HepG2 (cell line): Measurements from ENCODE around the gene HOMEZ. TPM values are rescaled to one million over a fixed set of nuclear protein-coding genes. Genes with fewer than 3 reads are reported as not detected.

Experiments
- ADNP ChIP-seq: sonication (generic); formaldehyde crosslinking; IDR thresholded peaks from 2 replicates; pipeline ENCODE4 v1.4.0; 2020; ENCODE audit warnings: missing genetic modification reagents
- CCAR2 ChIP-seq: fragments of 200-400 bp; formaldehyde crosslinking; optimal IDR thresholded peaks from 2 replicates; pipeline ENCODE3; 2018; ENCODE audit warnings: low read depth, mild to moderate bottlenecking, low read length, moderate library complexity
- GABPB1 ChIP-seq: IDR thresholded peaks from 2 replicates; pipeline ENCODE4 v1.6.1; 2016; ENCODE audit warnings: mild to moderate bottlenecking, missing genetic modification reagents, moderate library complexity, missing compliant biosample characterization
- HDAC2 ChIP-seq: sonication (generic); formaldehyde crosslinking; IDR thresholded peaks from 2 replicates; pipeline ENCODE4 v1.4.0; 2020; ENCODE audit warnings: missing genetic modification reagents
- KDM2A ChIP-seq: sonication (generic); formaldehyde crosslinking; IDR thresholded peaks from 2 replicates; pipeline ENCODE4 v1.4.0; 2020; ENCODE audit warnings: low read depth, missing genetic modification reagents, borderline replicate concordance
- NFYB ChIP-seq: sonication (generic); formaldehyde crosslinking; IDR thresholded peaks from 2 replicates; pipeline ENCODE4 v1.4.0; 2020; ENCODE audit warnings: missing genetic modification reagents
- NFYC ChIP-seq: IDR thresholded peaks from 2 replicates; pipeline ENCODE4 v1.6.1; 2016; ENCODE audit warnings: missing genetic modification reagents, missing compliant biosample characterization
- NR3C1 ChIP-seq: sonication (generic); formaldehyde crosslinking; IDR thresholded peaks from 2 replicates; pipeline ENCODE4 v1.4.0; 2020; ENCODE audit warnings: missing genetic modification reagents
- POLR2G ChIP-seq: fragments of 200-400 bp; formaldehyde crosslinking; IDR thresholded peaks from 2 replicates; pipeline ENCODE4 v1.6.1; 2018; ENCODE audit warnings: mild to moderate bottlenecking, low read depth, low read length, moderate library complexity
- SMAD9 ChIP-seq: sonication (generic); formaldehyde crosslinking; IDR thresholded peaks from 2 replicates; pipeline ENCODE4 v1.5.1; 2020; ENCODE audit warnings: mild to moderate bottlenecking, missing genetic modification reagents
- TOPORS ChIP-seq: sonication (generic); formaldehyde crosslinking; IDR thresholded peaks from 2 replicates; pipeline ENCODE4 v1.8.0; 2023; ENCODE audit warnings: mild to moderate bottlenecking, missing genetic modification reagents
- ZBTB3 ChIP-seq: sonication (generic); formaldehyde crosslinking; IDR thresholded peaks from 2 replicates; pipeline ENCODE4 v1.4.0; 2020; ENCODE audit warnings: low read depth, mild to moderate bottlenecking, moderate library complexity, missing genetic modification reagents, borderline replicate concordance
- ZFP62 ChIP-seq: sonication (generic); formaldehyde crosslinking; IDR thresholded peaks from 2 replicates; pipeline ENCODE4 v1.4.0; 2020; ENCODE audit warnings: missing genetic modification reagents
- ZNF510 ChIP-seq: sonication (generic); formaldehyde crosslinking; IDR thresholded peaks from 2 replicates; pipeline ENCODE4 v1.4.0; 2020; ENCODE audit warnings: low read depth, mild to moderate bottlenecking, missing genetic modification reagents
- ZNF605 ChIP-seq: sonication (generic); formaldehyde crosslinking; IDR thresholded peaks from 2 replicates; pipeline ENCODE4 v1.8.0; 2022; ENCODE audit warnings: mild to moderate bottlenecking, missing genetic modification reagents
- ZNF615 ChIP-seq: sonication (generic); formaldehyde crosslinking; IDR thresholded peaks from 2 replicates; pipeline ENCODE4 v1.5.0; 2020; ENCODE audit warnings: mild to moderate bottlenecking, missing genetic modification reagents, borderline replicate concordance
- ZNF644 ChIP-seq: IDR thresholded peaks from 2 replicates; pipeline ENCODE4 v1.6.1; 2016; ENCODE audit warnings: low read depth
- ZNF709 ChIP-seq: sonication (generic); formaldehyde crosslinking; IDR thresholded peaks from 2 replicates; pipeline ENCODE4 v1.5.0; 2020; ENCODE audit warnings: mild to moderate bottlenecking, missing genetic modification reagents
- ZNF788 ChIP-seq: sonication (generic); formaldehyde crosslinking; IDR thresholded peaks from 2 replicates; pipeline ENCODE4 v1.5.0; 2020; ENCODE audit warnings: mild to moderate bottlenecking, missing genetic modification reagents, borderline replicate concordance
- polyA plus RNA-seq, 8 experiments: library from polyadenylated mRNA; depleted of rRNA in 3 of 8; stranded (reverse) in 7 of 8; unstranded in 1 of 8; fragments of >200 nt; fragmentation: Illumina TruSeq in 4 of 8; extraction: Trizol in 4 of 8; gene quantifications; 2 replicates each; pipeline versions ENCODE4 v1.2.1 to v1.2.3, GENCODE V29; 2011 to 2016; ENCODE audit warnings: low read depth in 4 of 8, missing spikeins in 1 of 8, mixed read lengths in 1 of 8; ENCODE audit not compliant: insufficient read depth in 1 of 8
- total RNA-seq, 5 experiments: library from RNA; depleted of rRNA; stranded (reverse); fragments of >200 nt; fragmentation: Illumina TruSeq; extraction: Trizol; gene quantifications; 2 replicates each; pipeline ENCODE4 v1.2.3, GENCODE V29; 2016; ENCODE audit warnings: low read depth in 1 of 5
- TF ChIP-seq, protein P1 (sequence below): IDR thresholded peaks from 2 replicates; pipeline ENCODE4 v1.6.1; 2016; ENCODE audit warnings: missing compliant biosample characterization, missing genetic modification reagents, borderline replicate concordance
- TF ChIP-seq, protein P2 (sequence below): sonication (generic); formaldehyde crosslinking; IDR thresholded peaks from 2 replicates; pipeline ENCODE4 v1.5.0; 2020; ENCODE audit warnings: missing genetic modification reagents
- TF ChIP-seq, protein P3 (sequence below), 2 experiments: sonication (generic) in 1 of 2; formaldehyde crosslinking in 1 of 2; IDR thresholded peaks; 2 replicates each; pipeline versions ENCODE4 v1.4.0 to v1.6.1; 2018 to 2020; ENCODE audit warnings: missing genetic modification reagents in 2 of 2, borderline replicate concordance in 1 of 2, low read depth in 1 of 2, mild to moderate bottlenecking in 1 of 2, missing biosample characterization in 1 of 2
- TF ChIP-seq, protein P4 (sequence below): sonication (generic); formaldehyde crosslinking; IDR thresholded peaks from 2 replicates; pipeline ENCODE4 v1.4.0; 2020; ENCODE audit warnings: missing genetic modification reagents

HOMEZ gene
- total and polyA plus RNA-seq, 2 of the 13 experiments (the other 11 are each of a cell fraction or from before 2014, with no cell fraction given), result 14.5 to 31.8 TPM

DNA sequence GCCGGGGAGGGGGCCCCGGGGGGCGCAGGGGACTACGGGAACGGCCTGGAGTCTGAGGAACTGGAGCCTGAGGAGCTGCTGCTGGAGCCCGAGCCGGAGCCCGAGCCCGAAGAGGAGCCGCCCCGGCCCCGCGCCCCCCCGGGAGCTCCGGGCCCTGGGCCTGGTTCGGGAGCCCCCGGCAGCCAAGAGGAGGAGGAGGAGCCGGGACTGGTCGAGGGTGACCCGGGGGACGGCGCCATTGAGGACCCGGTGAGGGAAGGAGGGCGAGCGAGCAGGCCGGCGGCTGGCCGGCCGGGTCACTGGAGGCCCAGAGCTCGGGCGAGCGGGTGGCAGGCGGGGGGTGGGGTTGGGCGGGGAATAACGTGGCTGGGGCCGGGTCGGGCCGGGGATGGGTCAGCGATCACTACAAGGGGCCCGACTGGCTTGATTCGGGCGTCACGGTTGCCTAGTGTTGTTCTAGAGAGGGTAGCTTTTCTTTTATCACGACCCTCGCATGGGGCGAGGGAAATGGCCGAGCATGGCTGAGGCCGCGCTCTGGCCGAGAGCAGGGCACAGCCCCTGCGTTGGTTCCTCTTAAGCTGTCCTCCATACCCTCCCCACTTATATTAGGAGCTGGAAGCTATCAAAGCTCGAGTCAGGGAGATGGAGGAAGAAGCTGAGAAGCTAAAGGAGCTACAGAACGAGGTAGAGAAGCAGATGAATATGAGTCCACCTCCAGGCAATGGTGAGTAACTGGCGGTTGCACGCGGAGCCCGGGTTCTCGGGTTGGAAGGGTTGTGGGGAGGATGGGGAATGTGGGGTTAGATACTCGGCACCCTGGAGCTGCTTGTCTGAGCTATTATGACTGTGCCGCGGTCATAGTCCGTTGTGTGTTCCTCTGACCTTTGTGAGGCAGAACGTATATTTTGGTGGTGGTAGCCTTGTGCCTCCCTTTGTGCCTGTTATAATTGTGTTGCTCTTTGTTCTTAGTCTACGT is 35.9 kb upstream of the HOMEZ start (continued):
- TF ChIP-seq, protein P1, sequence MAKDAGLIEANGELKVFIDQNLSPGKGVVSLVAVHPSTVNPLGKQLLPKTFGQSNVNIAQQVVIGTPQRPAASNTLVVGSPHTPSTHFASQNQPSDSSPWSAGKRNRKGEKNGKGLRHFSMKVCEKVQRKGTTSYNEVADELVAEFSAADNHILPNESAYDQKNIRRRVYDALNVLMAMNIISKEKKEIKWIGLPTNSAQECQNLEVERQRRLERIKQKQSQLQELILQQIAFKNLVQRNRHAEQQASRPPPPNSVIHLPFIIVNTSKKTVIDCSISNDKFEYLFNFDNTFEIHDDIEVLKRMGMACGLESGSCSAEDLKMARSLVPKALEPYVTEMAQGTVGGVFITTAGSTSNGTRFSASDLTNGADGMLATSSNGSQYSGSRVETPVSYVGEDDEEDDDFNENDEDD (CRISPR knock-in tag), result peak; percentile 52; the same call in 1 of the 2 replicates
- TF ChIP-seq NFYC (CRISPR knock-in tag), result peak; percentile 42; the same call in 1 of the 2 replicates
- TF ChIP-seq TOPORS, result no peak
- TF ChIP-seq ZBTB3 (CRISPR knock-in tag), result no peak
- TF ChIP-seq, protein P2, sequence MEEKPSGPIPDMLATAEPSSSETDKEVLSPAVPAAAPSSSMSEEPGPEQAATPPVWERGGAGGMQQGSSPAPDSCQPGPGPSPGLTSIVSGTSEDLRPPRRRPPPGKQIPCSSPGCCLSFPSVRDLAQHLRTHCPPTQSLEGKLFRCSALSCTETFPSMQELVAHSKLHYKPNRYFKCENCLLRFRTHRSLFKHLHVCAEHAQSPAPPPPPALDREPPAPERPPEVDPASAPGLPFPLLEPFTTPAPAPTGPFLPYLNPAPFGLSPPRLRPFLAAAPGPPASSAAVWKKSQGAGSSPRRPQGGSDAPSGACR (CRISPR knock-in tag), result peak; percentile 86
- TF ChIP-seq ZNF615 (CRISPR knock-in tag), result peak; percentile 32; the same call in 1 of the 2 replicates
- TF ChIP-seq, protein P3, sequence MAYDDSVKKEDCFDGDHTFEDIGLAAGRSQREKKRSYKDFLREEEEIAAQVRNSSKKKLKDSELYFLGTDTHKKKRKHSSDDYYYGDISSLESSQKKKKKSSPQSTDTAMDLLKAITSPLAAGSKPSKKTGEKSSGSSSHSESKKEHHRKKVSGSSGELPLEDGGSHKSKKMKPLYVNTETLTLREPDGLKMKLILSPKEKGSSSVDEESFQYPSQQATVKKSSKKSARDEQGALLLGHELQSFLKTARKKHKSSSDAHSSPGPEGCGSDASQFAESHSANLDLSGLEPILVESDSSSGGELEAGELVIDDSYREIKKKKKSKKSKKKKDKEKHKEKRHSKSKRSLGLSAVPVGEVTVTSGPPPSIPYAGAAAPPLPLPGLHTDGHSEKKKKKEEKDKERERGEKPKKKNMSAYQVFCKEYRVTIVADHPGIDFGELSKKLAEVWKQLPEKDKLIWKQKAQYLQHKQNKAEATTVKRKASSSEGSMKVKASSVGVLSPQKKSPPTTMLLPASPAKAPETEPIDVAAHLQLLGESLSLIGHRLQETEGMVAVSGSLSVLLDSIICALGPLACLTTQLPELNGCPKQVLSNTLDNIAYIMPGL (CRISPR knock-in tag; IDR thresholded peaks at IDR 0.05; ENCODE audit: borderline replicate concordance in 1 of 2, low read depth in 1 of 2), result peak; percentile 55 to 66; a peak in 3 of 4 replicates
- TF ChIP-seq POLR2G, result peak; percentile 85
- TF ChIP-seq ZNF709 (CRISPR knock-in tag), result peak; percentile 72
- peak; percentile 16; the same call in 1 of the 2 replicates for TF ChIP-seq ZNF644
- TF ChIP-seq SMAD9 (CRISPR knock-in tag), result 0 out of 2 replicates have a peak, but pooled peaks have one; percentile 56
- TF ChIP-seq KDM2A (CRISPR knock-in tag), result peak; percentile 98
- TF ChIP-seq ZNF788 (CRISPR knock-in tag), result peak; percentile 56; the same call in 1 of the 2 replicates
- TF ChIP-seq CCAR2, result no peak
- TF ChIP-seq GABPB1 (CRISPR knock-in tag), result peak; percentile 32; the same call in 1 of the 2 replicates
- no peak for TF ChIP-seq ZFP62
- 0 out of 2 replicates have a peak, but pooled peaks have one; percentile 46 for TF ChIP-seq ADNP (CRISPR knock-in tag)
- TF ChIP-seq, protein P4, sequence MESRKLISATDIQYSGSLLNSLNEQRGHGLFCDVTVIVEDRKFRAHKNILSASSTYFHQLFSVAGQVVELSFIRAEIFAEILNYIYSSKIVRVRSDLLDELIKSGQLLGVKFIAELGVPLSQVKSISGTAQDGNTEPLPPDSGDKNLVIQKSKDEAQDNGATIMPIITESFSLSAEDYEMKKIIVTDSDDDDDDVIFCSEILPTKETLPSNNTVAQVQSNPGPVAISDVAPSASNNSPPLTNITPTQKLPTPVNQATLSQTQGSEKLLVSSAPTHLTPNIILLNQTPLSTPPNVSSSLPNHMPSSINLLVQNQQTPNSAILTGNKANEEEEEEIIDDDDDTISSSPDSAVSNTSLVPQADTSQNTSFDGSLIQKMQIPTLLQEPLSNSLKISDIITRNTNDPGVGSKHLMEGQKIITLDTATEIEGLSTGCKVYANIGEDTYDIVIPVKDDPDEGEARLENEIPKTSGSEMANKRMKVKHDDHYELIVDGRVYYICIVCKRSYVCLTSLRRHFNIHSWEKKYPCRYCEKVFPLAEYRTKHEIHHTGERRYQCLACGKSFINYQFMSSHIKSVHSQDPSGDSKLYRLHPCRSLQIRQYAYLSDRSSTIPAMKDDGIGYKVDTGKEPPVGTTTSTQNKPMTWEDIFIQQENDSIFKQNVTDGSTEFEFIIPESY, result 0 out of 2 replicates have a peak, but pooled peaks have one; percentile 10
- TF ChIP-seq NR3C1, result 0 out of 2 replicates have a peak, but pooled peaks have one; percentile 81
- peak; percentile 75 for TF ChIP-seq ZNF605 (CRISPR knock-in tag)
- no peak; the same call in 1 of the 2 replicates for TF ChIP-seq NFYB (CRISPR knock-in tag)
- TF ChIP-seq HDAC2, result no peak; the same call in none of the 2 replicates
- no peak; the same call in 1 of the 2 replicates for TF ChIP-seq ZNF510
